H1 (cell line): ENCODE data around the gene B3GALT6. TPM values are rescaled to one million over a fixed set of nuclear protein-coding genes. Genes with fewer than 3 reads are reported as not detected.
A peak's percentile ranks its signal among the peaks of the same experiment; 100 is the strongest.

Experiments used
- CTCF ChIA-PET: fragments of 300-600 bp; sonication (Branson Sonifier 250); formaldehyde crosslinking; loops from one replicate; lab custom pipeline; 2021; ENCODE audit not compliant: partially characterized antibody; lab: Charles Lee
- POLR2A ChIA-PET: fragments of 300-600 bp; sonication (Branson Sonifier 250); formaldehyde crosslinking; loops from one replicate; lab custom pipeline; 2021; ENCODE audit warnings: inconsistent platforms; ENCODE audit not compliant: partially characterized antibody; lab: Charles Lee
- DNase-seq, 2 experiments: peaks; one replicate each; pipeline versions ENCODE4 v3.0.0 to v3.0.0-alpha.2; 2010 to 2022; ENCODE audit warnings: low spot score in 2 of 2, low read depth in 1 of 2, mixed read lengths in 1 of 2
- FAIRE-seq: peaks from 2 replicates; lab custom pipeline; 2011; peaks lifted over from hg19 to GRCh38; lab: Jason Lieb, UNC
- H2AFZ ChIP-seq: 2 replicates; pipeline ENCODE4 v1.8.1; 2012; ENCODE audit warnings: low read length, inconsistent platforms
- H2AK5ac ChIP-seq: 2 replicates; pipeline ENCODE4 v1.6.1; 2013; ENCODE audit warnings: low read depth, low read length
- H2BK120ac ChIP-seq: replicated peaks from 2 replicates; pipeline ENCODE3; 2013; ENCODE audit warnings: low read depth, low read length, inconsistent platforms
- H2BK12ac ChIP-seq: 2 replicates; pipeline ENCODE4 v1.6.1; 2013; ENCODE audit warnings: low read depth, low read length
- H2BK15ac ChIP-seq: 2 replicates; pipeline ENCODE4 v1.6.1; 2013; ENCODE audit warnings: low read length
- H2BK20ac ChIP-seq: 2 replicates; pipeline ENCODE4 v1.6.1; 2013; ENCODE audit warnings: low read length
- H2BK5ac ChIP-seq: 2 replicates; pipeline ENCODE4 v1.6.1; 2013; ENCODE audit warnings: low read depth, low read length
- H3K14ac ChIP-seq: 2 replicates; pipeline ENCODE4 v1.6.1; 2013; ENCODE audit warnings: inconsistent platforms; ENCODE audit not compliant: insufficient read length
- H3K18ac ChIP-seq: 2 replicates; pipeline ENCODE4 v1.6.1; 2013; ENCODE audit warnings: low read length; ENCODE audit errors: extremely low read depth
- H3K23ac ChIP-seq: 2 replicates; pipeline ENCODE4 v1.6.1; 2013; ENCODE audit warnings: inconsistent platforms; ENCODE audit not compliant: insufficient read length
- H3K23me2 ChIP-seq: 2 replicates; pipeline ENCODE4 v1.6.1; 2013; ENCODE audit warnings: low read depth, low read length
- H3K27ac ChIP-seq: 2 replicates; pipeline ENCODE4 v1.6.1; 2011; ENCODE audit warnings: low read depth, low read length, inconsistent platforms
- H3K27me3 ChIP-seq, 4 experiments: replicated peaks in 1 of 4; 1 replicate in 1 of 4; 2 replicates in 3 of 4; pipeline versions ENCODE4 v1.6.1 to v1.8.1; 2011 to 2013; ENCODE audit warnings: low read length in 3 of 4, mild to moderate bottlenecking in 3 of 4, inconsistent platforms in 2 of 4, mixed read lengths in 2 of 4, moderate library complexity in 1 of 4; ENCODE audit not compliant: control insufficient read depth in 3 of 4, insufficient read depth in 3 of 4; ENCODE audit errors: extremely low read depth in 1 of 4
- H3K36me3 ChIP-seq, 4 experiments: 2 replicates each; pipeline versions ENCODE4 v1.6.1 to v1.8.1; 2011 to 2013; ENCODE audit warnings: mild to moderate bottlenecking in 4 of 4, low read length in 3 of 4, moderate library complexity in 2 of 4, control low read depth in 1 of 4, inconsistent platforms in 1 of 4; ENCODE audit not compliant: insufficient read depth in 4 of 4, control insufficient read depth in 2 of 4
- H3K4ac ChIP-seq: replicated peaks from 2 replicates; pipeline ENCODE3; 2013; ENCODE audit warnings: low read length, low read depth, mixed read lengths, inconsistent platforms; ENCODE audit not compliant: insufficient read length
- H3K4me1 ChIP-seq, 4 experiments: replicated peaks in 1 of 4; 1 replicate in 1 of 4; 2 replicates in 3 of 4; pipeline versions ENCODE4 v1.6.1 to v1.8.1; 2011 to 2013; ENCODE audit warnings: low read length in 3 of 4, inconsistent platforms in 2 of 4, mixed read lengths in 1 of 4; ENCODE audit not compliant: insufficient read depth in 4 of 4, control insufficient read depth in 3 of 4
- H3K4me2 ChIP-seq, 2 experiments: 2 replicates each; pipeline versions ENCODE4 v1.6.1 to v1.8.1; 2011 to 2013; ENCODE audit warnings: low read depth in 2 of 2, low read length in 2 of 2, control low read depth in 1 of 2, inconsistent platforms in 1 of 2, mild to moderate bottlenecking in 1 of 2; ENCODE audit not compliant: insufficient read depth in 1 of 2
- H3K4me3 ChIP-seq, 4 experiments: fragments of 200-600, 300-600 bp in 1 of 4; sonication (generic), shearing (Covaris generic), sonication (Bioruptor Twin) in 1 of 4; 2 replicates each; pipeline versions ENCODE4 v1.5.1 to v1.8.1; 2011 to 2016; ENCODE audit warnings: low read length in 4 of 4, low read depth in 3 of 4, control low read depth in 2 of 4, inconsistent platforms in 2 of 4, mild to moderate bottlenecking in 2 of 4, mixed read lengths in 1 of 4, moderate library complexity in 1 of 4; ENCODE audit not compliant: insufficient read depth in 2 of 4; ENCODE audit errors: extremely low read depth in 1 of 4
- H3K56ac ChIP-seq: replicated peaks from 2 replicates; pipeline ENCODE3; 2013; ENCODE audit warnings: low read depth, mild to moderate bottlenecking, mixed read lengths, low read length, inconsistent platforms; ENCODE audit not compliant: insufficient read length
- H3K79me1 ChIP-seq: 2 replicates; pipeline ENCODE4 v1.6.1; 2013; ENCODE audit warnings: low read depth, low read length, control low read depth
- H3K79me2 ChIP-seq, 2 experiments: 2 replicates each; pipeline versions ENCODE4 v1.6.1 to v1.8.1; 2012 to 2013; ENCODE audit warnings: low read length in 2 of 2, mild to moderate bottlenecking in 2 of 2, inconsistent platforms in 1 of 2; ENCODE audit not compliant: insufficient read depth in 2 of 2, control insufficient read depth in 1 of 2
- H3K9ac ChIP-seq, 4 experiments: replicated peaks in 1 of 4; 1 replicate in 1 of 4; 2 replicates in 3 of 4; pipeline versions ENCODE4 v1.6.1 to v1.8.1; 2011 to 2013; ENCODE audit warnings: low read depth in 3 of 4, low read length in 3 of 4, control low read depth in 2 of 4, mild to moderate bottlenecking in 2 of 4, moderate library complexity in 2 of 4, inconsistent platforms in 1 of 4; ENCODE audit errors: extremely low read depth in 1 of 4
- H3K9me3 ChIP-seq, 2 experiments: 2 replicates each; pipeline versions ENCODE4 v1.6.1 to v1.8.1; 2012 to 2013; ENCODE audit warnings: mild to moderate bottlenecking in 2 of 2, moderate library complexity in 2 of 2, control low read depth in 1 of 2, inconsistent platforms in 1 of 2, low read depth in 1 of 2, low read length in 1 of 2, mixed read lengths in 1 of 2; ENCODE audit not compliant: insufficient read depth in 2 of 2
- H4K20me1 ChIP-seq, 2 experiments: replicated peaks in 1 of 2; 2 replicates each; pipeline versions ENCODE3 to v1.8.1; 2011 to 2013; ENCODE audit warnings: inconsistent platforms in 2 of 2, low read length in 2 of 2, mild to moderate bottlenecking in 1 of 2; ENCODE audit not compliant: insufficient read depth in 2 of 2, control insufficient read depth in 1 of 2
- H4K5ac ChIP-seq: 2 replicates; pipeline ENCODE4 v1.6.1; 2013; ENCODE audit warnings: low read length, low read depth, mixed read lengths, inconsistent platforms; ENCODE audit not compliant: insufficient read length
- H4K8ac ChIP-seq: 2 replicates; pipeline ENCODE4 v1.8.0; 2013; ENCODE audit warnings: mild to moderate bottlenecking, moderate library complexity, low read length, inconsistent platforms; ENCODE audit not compliant: insufficient read depth; ENCODE audit errors: extremely low read depth
- H4K91ac ChIP-seq: replicated peaks from 2 replicates; pipeline ENCODE3; 2013; ENCODE audit warnings: low read length, mixed read lengths, inconsistent platforms; ENCODE audit not compliant: insufficient read length
- ASH2L ChIP-seq: fragments of 200-600, 300-600 bp; sonication (generic); IDR thresholded peaks from one replicate; pipeline ENCODE4 v1.7.1; 2017; ENCODE audit warnings: low read length
- BACH1 ChIP-seq: IDR thresholded peaks from 2 replicates; pipeline ENCODE4 v1.6.1; 2012; ENCODE audit warnings: low read length, improper control_type of control experiment
- CBX8 ChIP-seq: fragments of 300-800, 300-1000 bp; sonication (generic); IDR thresholded peaks from 2 replicates; pipeline ENCODE4 v1.7.1; 2016; ENCODE audit warnings: low read depth, low read length, borderline replicate concordance
- CREB1 ChIP-seq: IDR thresholded peaks from 2 replicates; pipeline ENCODE4 v1.6.1; 2012; ENCODE audit warnings: inconsistent platforms
- CTCF ChIP-seq, 3 experiments: IDR thresholded peaks; 1 replicate in 2 of 3; 2 replicates in 1 of 3; pipeline versions ENCODE4 v1.5.1 to v1.6.1; 2011; ENCODE audit warnings: low read length in 3 of 3, mild to moderate bottlenecking in 3 of 3, inconsistent platforms in 2 of 3, low read depth in 1 of 3, moderate library complexity in 1 of 3; ENCODE audit not compliant: insufficient read depth in 1 of 3; ENCODE audit errors: control extremely low read depth in 1 of 3
- RBBP5 ChIP-seq: IDR thresholded peaks from 2 replicates; pipeline ENCODE4 v1.7.1; 2012; ENCODE audit warnings: low read depth, mild to moderate bottlenecking, inconsistent platforms, low read length, moderate library complexity, borderline replicate concordance
- RXRA ChIP-seq: IDR thresholded peaks from 2 replicates; pipeline ENCODE4 v1.6.1; 2011; ENCODE audit warnings: low read depth, mild to moderate bottlenecking, low read length, moderate library complexity; ENCODE audit not compliant: insufficient read depth
- SP1 ChIP-seq: IDR thresholded peaks from 2 replicates; pipeline ENCODE4 v1.6.1; 2011; ENCODE audit warnings: low read depth, low read length
- TAF1 ChIP-seq: IDR thresholded peaks from 2 replicates; pipeline ENCODE4 v1.6.1; 2011; ENCODE audit warnings: mild to moderate bottlenecking, low read depth, low read length
- TCF12 ChIP-seq: IDR thresholded peaks from 2 replicates; pipeline ENCODE4 v1.6.1; 2011; ENCODE audit warnings: low read depth, mild to moderate bottlenecking, low read length
- TEAD4 ChIP-seq: IDR thresholded peaks from 2 replicates; pipeline ENCODE4 v1.6.1; 2012; ENCODE audit warnings: low read depth, low read length, inconsistent platforms, mixed read lengths
- YY1 ChIP-seq: IDR thresholded peaks from 2 replicates; pipeline ENCODE4 v1.6.1; 2011; ENCODE audit warnings: low read depth, mild to moderate bottlenecking, low read length
- WGBS, 2 experiments: shearing (Covaris generic) in 1 of 2; methylation state at CpG; one replicate each; pipeline versions ENCODE4 v1.1.6 to v1.1.7; 2013 to 2015; ENCODE audit warnings: low lambda C conversion rate in 2 of 2, mixed read lengths in 2 of 2, inconsistent platforms in 1 of 2, low coverage in 1 of 2, missing lambda C conversion rate in 1 of 2; ENCODE audit not compliant: insufficient replicate concordance in 2 of 2, insufficient coverage in 1 of 2, insufficient read length in 1 of 2; ENCODE audit errors: extremely low coverage in 1 of 2, missing lambda C conversion rate in 1 of 2; 5-methylcytosine and 5-hydroxymethylcytosine counted together
- polyA plus RNA-seq, 7 experiments: library from polyadenylated mRNA; depleted of rRNA in 3 of 7; stranded (reverse) in 5 of 7; unstranded in 2 of 7; fragments of >200 nt in 5 of 7; fragments of 200-250 nt in 2 of 7; gene quantifications; 1 replicate in 5 of 7; 2 replicates in 1 of 7; 4 replicates in 1 of 7; pipeline versions ENCODE4 v1.2.1 to v1.2.3, GENCODE V29; 2011 to 2013; ENCODE audit warnings: missing spikeins in 2 of 7, mixed read lengths in 2 of 7
- total RNA-seq: library from RNA; stranded (reverse); fragmentation: NEBNext Ultra II Directional; extraction: Animal tissue kit (Norgen Biotek cat#: 25700); gene quantifications from 2 replicates; pipeline ENCODE4 v1.2.1, GENCODE V29; 2021

B3GALT6 gene
- total and polyA plus RNA-seq, 2 of the 8 experiments (the other 6 are each of a cell fraction or from before 2014, with no cell fraction given): 18.4 to 20.4 TPM

- H3K56ac ChIP-seq: no peak overlapping the region
- ChIA-PET POLR2A (interaction anchor here (1.2 to 2.6 kb wide), 5 partner anchors 10 to 184 kb away, joined by 3 to 16 read pairs (median 4); no protein-coding TSS in a partner anchor), CTCF (interaction anchor here (0.5 to 2.2 kb wide), 7 partner anchors 11 to 269 kb away, joined by 3 to 7 read pairs (median 3); no protein-coding TSS in a partner anchor)
- H2BK120ac ChIP-seq: no peak overlapping the region
- H4K91ac ChIP-seq: no peak overlapping the region
- no peak overlapping the region for H2AK5ac ChIP-seq
- H2AFZ ChIP-seq: no peak overlapping the region
- peak overlapping the region; percentile 68; the same call in 1 of the 2 replicates for H4K8ac ChIP-seq
- H3K36me3 ChIP-seq: peaks cover 4 to 12% (median 5%) of the 10 kb centered on the region in 4 experiments; a peak in 6 of 8 replicates
- no peak overlapping the region for H3K9ac ChIP-seq
- 91% methylated on average over 7 of the region's 7 CpGs; no CpG with 5 or more reads in 1 of the 2 experiments for WGBS, 2 experiments
- peaks cover 12% of the 10 kb centered on the region; the same call in 1 of the 2 replicates for H3K23me2 ChIP-seq
- H2BK15ac ChIP-seq: no peak overlapping the region
- no peak overlapping the region for H3K23ac ChIP-seq
- peaks cover 20 to 34% of the 10 kb centered on the region in 2 experiments for H4K20me1 ChIP-seq
- H3K79me2 ChIP-seq: peaks cover 12 to 47% of the 10 kb centered on the region in 2 experiments; a peak in 3 of 4 replicates
- no peak overlapping the region for H2BK12ac ChIP-seq
- H3K18ac ChIP-seq: no peak overlapping the region
- H4K5ac ChIP-seq: no peak overlapping the region
- H2BK20ac ChIP-seq: no peak overlapping the region
- no peak overlapping the region for H3K4me3 ChIP-seq
- H3K4ac ChIP-seq: no peak overlapping the region
- no peaks in the 10 kb centered on the region for H3K9me3 ChIP-seq
- DNase-seq: no peak
- H3K14ac ChIP-seq: no peak overlapping the region
- H3K4me1 ChIP-seq: peaks cover 0 to 17% (median 8%) of the 10 kb centered on the region in 4 experiments; a peak in 5 of 7 replicates
- no peak overlapping the region; a peak in 1 of 4 replicates for H3K4me2 ChIP-seq
- H2BK5ac ChIP-seq: 0 out of 2 replicates have a peak overlapping the region, but pooled peaks have one; percentile 44
- peaks cover 28% of the 10 kb centered on the region for H3K79me1 ChIP-seq
- no peaks in the 10 kb centered on the region; a peak in 1 of 7 replicates for H3K27me3 ChIP-seq
- H3K27ac ChIP-seq: no peak overlapping the region
- no peak for FAIRE-seq
- TF ChIP-seq TCF12 (no peak), RXRA (no peak), ASH2L (no peak), TEAD4 (no peak), CBX8 (no peak), CTCF (IDR thresholded peaks at IDR 0.05; ENCODE audit: control extremely low read depth in 1 of 3, insufficient read depth in 1 of 3, low read depth in 1 of 3, low read length in 3 of 3) (no peak), YY1 (no peak), RBBP5 (no peak), BACH1 (no peak), TAF1 (no peak), CREB1 (no peak), SP1 (no peak)
These were observed 38.8 kb downstream of the B3GALT6 start for GRCh38 chr1:1270813-1271212.
